H9 (cell line): ENCODE data around the gene FAHD1. TPM values are rescaled to one million over a fixed set of nuclear protein-coding genes. Genes with fewer than 3 reads are reported as not detected.

Experiments used
- DNase-seq: peaks from one replicate; pipeline ENCODE4 v3.0.0-alpha.2; 2017
- H2AFZ ChIP-seq: one replicate; pipeline ENCODE4 v1.6.1; 2013; ENCODE audit warnings: mild to moderate bottlenecking, low read length, control low read depth, moderate library complexity
- H2AK5ac ChIP-seq: 2 replicates; pipeline ENCODE4 v1.6.1; 2013; ENCODE audit warnings: low read length, control low read depth, mixed read lengths; ENCODE audit not compliant: insufficient read length
- H2BK120ac ChIP-seq: one replicate; pipeline ENCODE4 v1.6.1; 2013; ENCODE audit warnings: low read depth, mild to moderate bottlenecking, low read length, control low read depth, inconsistent platforms; ENCODE audit not compliant: poor library complexity, severe bottlenecking
- H2BK12ac ChIP-seq: 2 replicates; pipeline ENCODE4 v1.6.1; 2013; ENCODE audit warnings: low read length, control low read depth, mixed read lengths, low read depth; ENCODE audit not compliant: insufficient read length
- H2BK15ac ChIP-seq: 2 replicates; pipeline ENCODE4 v1.6.1; 2013; ENCODE audit warnings: low read depth, low read length, control low read depth
- H2BK20ac ChIP-seq: one replicate; pipeline ENCODE4 v1.6.1; 2013; ENCODE audit warnings: low read depth, mild to moderate bottlenecking, low read length, control low read depth, inconsistent platforms; ENCODE audit not compliant: poor library complexity, severe bottlenecking
- H2BK5ac ChIP-seq: 2 replicates; pipeline ENCODE4 v1.6.1; 2013; ENCODE audit warnings: low read length, control low read depth, mixed read lengths; ENCODE audit not compliant: insufficient read length
- H3K14ac ChIP-seq: 2 replicates; pipeline ENCODE4 v1.6.1; 2013; ENCODE audit warnings: low read length, control low read depth; ENCODE audit not compliant: insufficient read depth
- H3K18ac ChIP-seq: 2 replicates; pipeline ENCODE4 v1.6.1; 2013; ENCODE audit warnings: low read depth, mild to moderate bottlenecking, mixed read lengths, low read length, control low read depth; ENCODE audit not compliant: insufficient read length
- H3K23ac ChIP-seq: 2 replicates; pipeline ENCODE4 v1.6.1; 2013; ENCODE audit warnings: low read length, control low read depth, mixed read lengths, low read depth; ENCODE audit not compliant: insufficient read length
- H3K23me2 ChIP-seq: 2 replicates; pipeline ENCODE4 v1.6.1; 2013; ENCODE audit warnings: low read depth, mild to moderate bottlenecking, mixed read lengths, low read length, control low read depth; ENCODE audit not compliant: insufficient read length, poor library complexity, severe bottlenecking
- H3K27ac ChIP-seq: 2 replicates; pipeline ENCODE4 v1.5.1; 2013; ENCODE audit warnings: low read length, control low read depth, mixed read lengths, low read depth; ENCODE audit not compliant: insufficient read length
- H3K27me3 ChIP-seq: 2 replicates; pipeline ENCODE4 v1.6.1; 2013; ENCODE audit warnings: low read length, control low read depth, inconsistent platforms; ENCODE audit not compliant: insufficient read depth
- H3K4ac ChIP-seq: 2 replicates; pipeline ENCODE4 v1.6.1; 2013; ENCODE audit warnings: low read depth, mild to moderate bottlenecking, control low read depth, inconsistent platforms, low read length, moderate library complexity
- H3K4me1 ChIP-seq: 2 replicates; pipeline ENCODE4 v1.6.1; 2013; ENCODE audit warnings: low read length, control low read depth, inconsistent platforms; ENCODE audit not compliant: insufficient read depth
- H3K4me2 ChIP-seq: 2 replicates; pipeline ENCODE4 v1.6.1; 2013; ENCODE audit warnings: low read length, control low read depth, mixed read lengths; ENCODE audit not compliant: insufficient read length, insufficient read depth
- H3K56ac ChIP-seq: 2 replicates; pipeline ENCODE4 v1.6.1; 2013; ENCODE audit warnings: low read depth, mild to moderate bottlenecking, mixed read lengths, low read length, control low read depth; ENCODE audit not compliant: insufficient read length
- H3K79me1 ChIP-seq: 2 replicates; pipeline ENCODE4 v1.6.1; 2013; ENCODE audit warnings: low read depth, mild to moderate bottlenecking, moderate library complexity, low read length, control low read depth, inconsistent platforms; ENCODE audit not compliant: insufficient read depth, poor library complexity, severe bottlenecking
- H3K79me2 ChIP-seq: 2 replicates; pipeline ENCODE4 v1.6.1; 2013; ENCODE audit warnings: low read length, control low read depth, inconsistent platforms; ENCODE audit not compliant: insufficient read depth
- H3K9ac ChIP-seq: 2 replicates; pipeline ENCODE4 v1.6.1; 2013; ENCODE audit warnings: low read length, control low read depth, mixed read lengths; ENCODE audit not compliant: insufficient read length; ENCODE audit errors: extremely low read depth
- H3K9me3 ChIP-seq: one replicate; pipeline ENCODE4 v1.6.1; 2013; ENCODE audit warnings: low read depth, low read length, inconsistent platforms; ENCODE audit not compliant: control insufficient read depth
- H3T11ph ChIP-seq: one replicate; pipeline ENCODE4 v1.6.1; 2013; ENCODE audit warnings: mild to moderate bottlenecking, low read length, control low read depth, inconsistent platforms
- H4K20me1 ChIP-seq: one replicate; pipeline ENCODE4 v1.6.1; 2013; ENCODE audit not compliant: control insufficient read depth, insufficient read length, insufficient read depth
- H4K5ac ChIP-seq: 2 replicates; pipeline ENCODE4 v1.6.1; 2013; ENCODE audit warnings: low read depth, mild to moderate bottlenecking, mixed read lengths, low read length, control low read depth; ENCODE audit not compliant: insufficient read length
- H4K8ac ChIP-seq: replicated peaks from 2 replicates; pipeline ENCODE4 v1.6.1; 2013; ENCODE audit warnings: low read length, control low read depth, mixed read lengths, low read depth; ENCODE audit not compliant: insufficient read length
- H4K91ac ChIP-seq: 2 replicates; pipeline ENCODE4 v1.6.1; 2013; ENCODE audit warnings: low read depth, mild to moderate bottlenecking, moderate library complexity, mixed read lengths, low read length, control low read depth; ENCODE audit not compliant: insufficient read length
- H3K27ac Mint-ChIP-seq, 3 experiments: 2 replicates in 2 of 3; 3 replicates in 1 of 3; pipeline ENCODE4 v1.8.0; 2020 to 2021; ENCODE audit warnings: mixed read lengths in 3 of 3, mild to moderate bottlenecking in 1 of 3, moderate library complexity in 1 of 3
- H3K27me3 Mint-ChIP-seq: 2 replicates; pipeline ENCODE4 v1.8.0; 2021; ENCODE audit warnings: low read depth, mild to moderate bottlenecking, moderate library complexity, mixed read lengths
- H3K36me3 Mint-ChIP-seq, 3 experiments: 2 replicates in 2 of 3; 3 replicates in 1 of 3; pipeline ENCODE4 v1.8.0; 2020 to 2021; ENCODE audit warnings: low read depth in 3 of 3, mixed read lengths in 3 of 3; ENCODE audit not compliant: insufficient read depth in 1 of 3
- H3K4me1 Mint-ChIP-seq, 2 experiments: 2 replicates each; pipeline ENCODE4 v1.8.0; 2020; ENCODE audit warnings: mixed read lengths in 2 of 2
- H3K4me3 Mint-ChIP-seq, 2 experiments: 2 replicates in 1 of 2; 3 replicates in 1 of 2; pipeline ENCODE4 v1.8.0; 2020 to 2021; ENCODE audit warnings: mild to moderate bottlenecking in 2 of 2, mixed read lengths in 2 of 2, moderate library complexity in 1 of 2
- H3K9me3 Mint-ChIP-seq, 2 experiments: 2 replicates in 1 of 2; 3 replicates in 1 of 2; pipeline ENCODE4 v1.8.0; 2020; ENCODE audit warnings: mild to moderate bottlenecking in 2 of 2, mixed read lengths in 2 of 2, moderate library complexity in 1 of 2
- WGBS: extraction: QIAGEN DNeasy Blood & Tissue Kit; methylation state at CpG from one replicate; pipeline ENCODE4 v1.1.7; 2013; ENCODE audit warnings: missing lambda C conversion rate, low lambda C conversion rate, mixed read lengths; ENCODE audit not compliant: insufficient read length; ENCODE audit errors: extremely low coverage; 5-methylcytosine and 5-hydroxymethylcytosine counted together
- total RNA-seq: library from RNA; stranded (reverse); gene quantifications from 2 replicates; pipeline ENCODE4 v1.2.1, GENCODE V29; 2021
- TF ChIP-seq, protein P1 (sequence below): fragments of 200-600 bp; sonication (generic); conservative IDR thresholded peaks from 3 replicates; pipeline ENCODE4 v1.8.0; 2021; ENCODE audit warnings: antibody characterized with exemption, mild to moderate bottlenecking

FAHD1 gene
- total RNA-seq, 1 experiment from 2014 or later = 16.2 TPM

- no peak for DNase-seq
- peak overlapping the region; percentile 65 for H3K4me2 ChIP-seq
- no peak overlapping the region for H2AK5ac ChIP-seq
- peaks cover 10% of the 10 kb centered on the region for H3K79me1 ChIP-seq
- no peak overlapping the region for H2BK12ac ChIP-seq
- H3K23ac ChIP-seq = no peak overlapping the region
- H4K20me1 ChIP-seq = no peaks in the 10 kb centered on the region
- H2BK20ac ChIP-seq = no peak overlapping the region
- H3K23me2 ChIP-seq = peaks cover 10% of the 10 kb centered on the region
- no peak overlapping the region for H4K5ac ChIP-seq
- no peaks in the 10 kb centered on the region for H3K9me3 ChIP-seq
- peaks cover 2% of the 10 kb centered on the region; the same call in 1 of the 2 replicates for H3K4me1 ChIP-seq
- H3K27ac ChIP-seq = no peak overlapping the region
- Mint-ChIP-seq H3K9me3 (no peaks in the 10 kb centered on the region; a peak in 1 of 5 replicates), H3K27me3 (peaks cover 4% of the 10 kb centered on the region; the same call in 1 of the 2 replicates), H3K27ac (no peak overlapping the region), H3K4me3 (peak overlapping the region; percentile 61 to 80), H3K36me3 (peaks cover 0 to 4% (median 0%) of the 10 kb centered on the region in 3 experiments; a peak in 4 of 7 replicates), H3K4me1 (peaks cover 11 to 18% of the 10 kb centered on the region in 2 experiments)
- TF ChIP-seq, protein P1, sequence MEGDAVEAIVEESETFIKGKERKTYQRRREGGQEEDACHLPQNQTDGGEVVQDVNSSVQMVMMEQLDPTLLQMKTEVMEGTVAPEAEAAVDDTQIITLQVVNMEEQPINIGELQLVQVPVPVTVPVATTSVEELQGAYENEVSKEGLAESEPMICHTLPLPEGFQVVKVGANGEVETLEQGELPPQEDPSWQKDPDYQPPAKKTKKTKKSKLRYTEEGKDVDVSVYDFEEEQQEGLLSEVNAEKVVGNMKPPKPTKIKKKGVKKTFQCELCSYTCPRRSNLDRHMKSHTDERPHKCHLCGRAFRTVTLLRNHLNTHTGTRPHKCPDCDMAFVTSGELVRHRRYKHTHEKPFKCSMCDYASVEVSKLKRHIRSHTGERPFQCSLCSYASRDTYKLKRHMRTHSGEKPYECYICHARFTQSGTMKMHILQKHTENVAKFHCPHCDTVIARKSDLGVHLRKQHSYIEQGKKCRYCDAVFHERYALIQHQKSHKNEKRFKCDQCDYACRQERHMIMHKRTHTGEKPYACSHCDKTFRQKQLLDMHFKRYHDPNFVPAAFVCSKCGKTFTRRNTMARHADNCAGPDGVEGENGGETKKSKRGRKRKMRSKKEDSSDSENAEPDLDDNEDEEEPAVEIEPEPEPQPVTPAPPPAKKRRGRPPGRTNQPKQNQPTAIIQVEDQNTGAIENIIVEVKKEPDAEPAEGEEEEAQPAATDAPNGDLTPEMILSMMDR = no peak; the same call in 2 of the 3 replicates
- no peak overlapping the region for H3K18ac ChIP-seq
- no peak overlapping the region for H4K8ac ChIP-seq
- H3K9ac ChIP-seq = no peak overlapping the region
- no peak overlapping the region for H3K4ac ChIP-seq
- H3T11ph ChIP-seq = no peak overlapping the region
- peaks cover 4% of the 10 kb centered on the region; the same call in 1 of the 2 replicates for H3K79me2 ChIP-seq
- no peak overlapping the region for H2BK15ac ChIP-seq
- no peak overlapping the region for H3K14ac ChIP-seq
- H3K27me3 ChIP-seq = no peaks in the 10 kb centered on the region
- no peak overlapping the region for H4K91ac ChIP-seq
- no CpG with 5 or more reads among the region's 96 CpGs for WGBS
- H2BK120ac ChIP-seq = no peak overlapping the region
- H2BK5ac ChIP-seq = no peak overlapping the region
- no peak overlapping the region for H3K56ac ChIP-seq
- no peak overlapping the region for H2AFZ ChIP-seq
Measured at GRCh38 chr16:1825864-1826690, 929 bp upstream of the FAHD1 start.
